IPS DF 4.7 (cell line): ENCODE results near the gene CACNA1C.

ENCODE experiments used
- DNase-seq: peaks from one replicate; pipeline ENCODE4 v3.0.0-alpha.2; 2013; ENCODE audit warnings: low spot score; ENCODE audit errors: extremely low read depth

CACNA1C gene

DNA sequence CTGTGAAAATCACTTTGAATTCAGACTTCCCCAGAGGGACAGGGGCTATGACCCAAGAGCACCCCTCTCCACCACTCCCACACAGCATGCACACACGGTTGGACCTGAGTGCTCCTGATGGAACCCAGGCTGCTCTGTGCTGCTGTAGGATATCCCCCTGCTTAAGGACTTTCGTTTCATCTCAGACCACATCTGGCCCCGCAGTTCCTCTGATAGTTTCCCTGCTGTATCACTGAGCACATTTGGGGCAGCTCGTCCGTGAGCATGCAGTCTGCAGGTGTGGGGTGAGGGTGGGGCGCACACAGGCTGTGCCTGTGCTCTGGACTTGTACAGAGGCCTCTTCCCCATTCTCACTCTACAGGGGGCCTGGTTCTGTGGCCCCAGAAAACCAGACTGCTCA is 396.8 kb downstream of the CACNA1C start:
- no peak for DNase-seq

- DNase-seq, result no peak
Measured at GRCh38 chr12:2450553-2450952, 397.8 kb downstream of the CACNA1C start.

DNA sequence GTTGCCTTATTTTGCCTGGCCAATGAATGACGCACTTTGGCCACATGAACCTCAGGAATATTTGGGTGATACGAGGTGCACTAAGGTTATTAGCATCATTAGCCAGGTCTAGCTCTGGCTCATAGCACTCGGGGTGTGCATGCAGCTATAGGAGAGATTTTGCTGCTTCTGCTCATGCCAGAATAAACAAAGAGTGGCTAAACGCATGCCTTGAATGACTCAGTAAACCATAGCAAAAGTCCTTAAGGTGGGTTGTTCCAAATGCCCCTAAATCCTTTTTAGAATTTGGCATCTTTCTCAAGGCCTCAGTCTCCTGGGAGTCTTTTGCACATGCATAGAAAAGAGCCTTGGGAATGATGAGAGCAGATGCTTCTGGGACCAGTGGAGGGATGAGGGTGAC is 398.2 kb downstream of the CACNA1C start:
- no peak for DNase-seq

GRCh38 chr12:2451497-2451896 is 398.7 kb downstream of the CACNA1C start:
- no peak for DNase-seq

DNA sequence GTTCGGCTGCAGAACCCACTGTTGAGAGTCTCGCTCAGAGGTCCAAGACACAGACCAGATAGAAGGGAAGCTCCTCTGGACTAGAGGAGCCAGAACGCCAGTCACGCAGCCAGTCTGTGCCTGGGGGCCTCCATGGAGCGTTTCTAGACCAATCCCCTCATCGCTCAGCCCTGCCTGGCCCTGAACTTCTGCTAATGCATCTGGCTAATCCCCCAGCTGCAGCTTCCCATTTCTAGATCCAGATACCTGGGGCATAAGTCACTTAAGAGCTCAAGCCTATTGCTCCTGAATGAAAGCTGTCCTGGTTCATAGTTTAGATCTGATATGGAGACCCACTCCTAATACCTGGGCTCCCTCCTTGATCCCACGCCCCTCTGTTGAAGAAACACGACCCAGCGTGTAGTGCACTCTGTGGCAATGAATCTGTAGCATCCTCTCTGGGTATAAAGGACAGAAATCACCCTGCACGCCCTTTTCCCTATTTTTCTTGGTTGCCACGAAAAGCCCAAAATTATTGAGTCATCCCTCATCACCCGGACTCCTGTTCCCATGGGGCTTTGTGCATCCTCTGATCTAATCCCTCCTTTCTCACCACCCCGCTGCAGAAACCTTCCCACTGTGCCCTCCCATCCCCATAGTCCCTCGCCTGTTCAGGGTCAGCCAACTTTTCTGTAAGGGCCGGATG is 400.4 kb downstream of the CACNA1C start:
- DNase-seq, result no peak

- no peak for DNase-seq
Measured at GRCh38 chr12:2453761-2454090, 400.9 kb downstream of the CACNA1C start.

GRCh38 chr12:2454601-2455177 is 401.9 kb downstream of the CACNA1C start:
- no peak for DNase-seq

DNA sequence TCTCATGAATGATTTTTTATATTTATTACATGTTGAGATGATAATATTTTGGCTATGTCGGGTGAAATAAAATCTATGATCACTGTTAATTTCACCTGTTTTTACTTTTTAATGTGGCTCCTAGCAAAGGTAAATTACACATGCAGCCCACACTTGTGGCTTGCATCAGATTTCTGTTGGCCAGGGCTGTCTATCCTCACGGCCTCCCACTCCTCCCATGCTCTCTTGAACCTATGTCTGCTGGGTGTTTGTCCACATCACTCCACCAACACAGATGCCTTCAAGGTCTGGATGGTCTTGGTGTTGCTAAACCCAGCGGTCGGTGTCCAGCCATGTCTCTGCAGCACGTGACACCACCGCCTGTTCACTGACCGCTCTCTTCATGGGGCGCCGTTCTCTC is 402.6 kb downstream of the CACNA1C start:
- no peak for DNase-seq

GRCh38 chr12:2456122-2456812 is 403.5 kb downstream of the CACNA1C start:
- no peak for DNase-seq

DNA sequence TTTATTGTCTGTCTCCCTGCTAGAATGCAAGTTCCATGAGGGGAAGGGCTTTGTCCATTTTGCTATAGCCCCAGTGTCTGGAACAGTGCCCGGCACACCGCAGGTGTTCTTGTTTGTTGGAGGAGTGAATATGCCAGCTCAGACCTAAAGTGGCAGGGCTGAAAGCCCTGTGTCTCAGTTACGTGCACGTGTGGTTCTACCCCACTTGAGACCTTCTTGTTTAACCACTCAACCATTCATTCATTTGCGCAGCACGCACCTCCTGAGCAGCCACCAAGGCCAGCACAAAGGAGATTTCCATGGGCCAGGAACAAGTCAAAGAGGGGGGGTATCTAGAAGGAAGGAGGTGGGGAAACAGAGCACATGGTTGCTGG is 404.0 kb downstream of the CACNA1C start:
- DNase-seq, result no peak

GRCh38 chr12:2457215-2457932 is 404.6 kb downstream of the CACNA1C start:
- no peak for DNase-seq

GRCh38 chr12:2457933-2458414 is 405.2 kb downstream of the CACNA1C start:
- no peak for DNase-seq

GRCh38 chr12:2460051-2460670 is 407.4 kb downstream of the CACNA1C start:
- no peak for DNase-seq

- no peak for DNase-seq
Measured at GRCh38 chr12:2461046-2461445, 408.3 kb downstream of the CACNA1C start.

DNA sequence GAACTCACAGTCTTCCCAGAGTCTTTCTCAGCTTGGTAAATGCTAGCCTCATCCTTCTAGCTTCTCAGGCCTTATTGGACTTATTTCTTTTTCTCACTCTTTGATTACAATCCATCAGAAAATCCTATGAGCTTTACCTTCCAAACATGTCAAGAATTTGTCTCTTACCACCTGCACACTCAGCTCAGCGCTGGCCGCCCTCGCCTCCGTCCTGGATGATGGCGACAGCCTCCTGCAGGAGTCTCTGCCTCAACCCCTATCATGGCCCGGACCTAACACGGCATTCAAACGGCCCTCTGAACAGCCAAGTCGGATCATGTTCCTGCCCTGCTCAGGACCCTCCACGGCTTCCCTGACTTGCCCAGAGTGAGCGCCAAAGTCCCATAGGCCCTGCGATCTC is 408.9 kb downstream of the CACNA1C start:
- DNase-seq, result no peak

DNA sequence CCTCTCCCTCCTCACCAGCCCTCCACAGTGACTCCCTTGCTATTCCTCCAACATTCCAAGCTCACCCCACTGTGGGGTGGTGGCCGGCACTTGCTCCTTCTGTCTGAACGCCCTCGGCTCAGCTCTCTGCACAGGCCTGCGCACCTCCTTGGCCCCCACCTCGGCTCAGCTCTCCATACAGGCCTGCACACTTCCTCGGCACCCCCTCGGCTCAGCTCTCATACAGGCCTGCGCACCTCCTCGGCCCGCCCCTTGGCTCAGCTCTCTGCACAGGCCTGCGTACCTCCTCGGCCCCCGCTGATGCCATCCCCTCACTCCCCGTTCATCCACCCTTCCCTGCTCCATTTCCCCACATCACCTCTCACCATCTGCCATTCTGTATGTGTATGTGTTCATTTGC is 409.3 kb downstream of the CACNA1C start:
- no peak for DNase-seq

GRCh38 chr12:2463719-2464118 is 410.9 kb downstream of the CACNA1C start:
- no peak for DNase-seq

- DNase-seq, result no peak
Measured at GRCh38 chr12:2465681-2466080, 412.9 kb downstream of the CACNA1C start.

DNA sequence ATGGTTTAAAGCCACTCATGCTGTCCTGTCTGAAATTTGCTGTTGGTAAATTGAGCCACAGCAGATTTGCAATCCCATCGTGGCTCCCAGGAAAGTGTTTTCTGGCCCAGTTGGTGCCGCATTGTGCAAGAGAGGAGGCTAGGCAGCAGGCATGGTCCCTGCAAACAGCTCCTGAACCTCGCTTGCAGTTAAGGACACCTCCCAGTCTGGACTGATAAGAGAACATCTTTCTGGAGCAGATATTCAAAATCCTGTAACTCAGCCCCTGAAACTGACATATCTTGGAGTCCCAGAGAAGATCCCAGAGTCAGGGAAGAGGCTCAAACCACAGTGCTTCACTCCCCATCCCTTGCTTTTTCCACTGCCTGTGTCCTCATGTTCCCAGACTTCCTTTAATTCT is 413.4 kb downstream of the CACNA1C start:
- DNase-seq, result no peak

- no peak for DNase-seq
Measured at GRCh38 chr12:2467447-2468195, 414.8 kb downstream of the CACNA1C start.

- no peak for DNase-seq
Measured at GRCh38 chr12:2475984-2476383, 423.2 kb downstream of the CACNA1C start.
